GM19397 (cell line): ENCODE measurements around the gene EZH1.

Experiments
- ATAC-seq: cut with Tn5 transposase; IDR thresholded peaks from one replicate; pipeline ENCODE4 v1.9.1; 2021; ENCODE audit warnings: mild to moderate bottlenecking, moderate library complexity; ENCODE audit not compliant: unreplicated experiment

Gene EZH1

GRCh38 chr17:42744806-42745617 is at the start of gene EZH1:
Gene EZH1, minus strand, starts transcription at chr17:42745040. Its CDS starts 16,099 bp downstream, at chr17:42728941.
- ATAC-seq = peak; percentile 82

GRCh38 chr17:42792545-42792944 is 47.7 kb upstream of the EZH1 start:
- no peak for ATAC-seq

GRCh38 chr17:42791948-42792347 is 47.1 kb upstream of the EZH1 start:
- ATAC-seq = no peak

- no peak for ATAC-seq
These were observed 42.4 kb upstream of the EZH1 start for GRCh38 chr17:42787266-42787665.

GRCh38 chr17:42784811-42785592 is 40.2 kb upstream of the EZH1 start:
- no peak for ATAC-seq

- no peak for ATAC-seq
These were observed 39.6 kb upstream of the EZH1 start for GRCh38 chr17:42784409-42784808.

GRCh38 chr17:42783791-42784138 is 38.9 kb upstream of the EZH1 start:
- ATAC-seq = no peak

GRCh38 chr17:42783062-42783790 is 38.4 kb upstream of the EZH1 start:
- ATAC-seq = no peak

- no peak for ATAC-seq
These were observed 37.6 kb upstream of the EZH1 start for GRCh38 chr17:42782166-42783061.

GRCh38 chr17:42781639-42782165 is 36.9 kb upstream of the EZH1 start:
- no peak for ATAC-seq

- no peak for ATAC-seq
These were observed 36.2 kb upstream of the EZH1 start for GRCh38 chr17:42780851-42781638.

GRCh38 chr17:42779936-42780850 is 35.4 kb upstream of the EZH1 start, which contains the start of gene WNK4:
Gene WNK4, plus strand, starts transcription at chr17:42780610. Its CDS starts 89 bp downstream, at chr17:42780699.
- no peak for ATAC-seq

- no peak for ATAC-seq
These were observed 34.6 kb upstream of the EZH1 start for GRCh38 chr17:42779304-42779935.

- ATAC-seq = no peak
These were observed 33.7 kb upstream of the EZH1 start for GRCh38 chr17:42778570-42778969.

GRCh38 chr17:42775534-42776098 is 30.8 kb upstream of the EZH1 start:
- ATAC-seq = no peak

GRCh38 chr17:42774066-42774745 is 29.4 kb upstream of the EZH1 start:
- no peak for ATAC-seq
